ENCODE results near the gene NUDT5. TPM values are rescaled to one million over a fixed set of nuclear protein-coding genes. Genes with fewer than 3 reads are reported as not detected.

NUDT5 gene
- polyA plus RNA-seq, 1 of the 3 experiments (the other 2 are of a cell fraction): 61.2 TPM

DNA sequence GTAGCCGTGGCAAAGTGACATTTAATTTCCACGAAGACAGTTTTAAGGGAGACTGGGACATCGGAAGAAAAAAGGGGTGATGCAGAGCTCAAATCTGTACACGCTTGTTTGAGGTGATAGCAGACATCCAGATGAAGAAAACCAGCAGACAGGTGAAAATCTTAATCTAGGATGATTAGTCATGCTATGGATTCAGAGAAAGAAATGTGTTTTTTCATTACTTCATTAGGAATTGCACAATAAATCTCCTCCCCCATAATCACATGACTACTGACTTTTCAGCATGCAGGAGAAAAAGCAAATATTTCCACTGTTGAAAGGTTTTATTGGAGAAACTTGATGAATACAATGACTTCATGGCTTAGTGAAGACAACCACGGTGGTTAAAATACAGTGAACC lies 2.5 kb downstream of the NUDT5 start (continued):
- TF ChIP-seq, protein P1, sequence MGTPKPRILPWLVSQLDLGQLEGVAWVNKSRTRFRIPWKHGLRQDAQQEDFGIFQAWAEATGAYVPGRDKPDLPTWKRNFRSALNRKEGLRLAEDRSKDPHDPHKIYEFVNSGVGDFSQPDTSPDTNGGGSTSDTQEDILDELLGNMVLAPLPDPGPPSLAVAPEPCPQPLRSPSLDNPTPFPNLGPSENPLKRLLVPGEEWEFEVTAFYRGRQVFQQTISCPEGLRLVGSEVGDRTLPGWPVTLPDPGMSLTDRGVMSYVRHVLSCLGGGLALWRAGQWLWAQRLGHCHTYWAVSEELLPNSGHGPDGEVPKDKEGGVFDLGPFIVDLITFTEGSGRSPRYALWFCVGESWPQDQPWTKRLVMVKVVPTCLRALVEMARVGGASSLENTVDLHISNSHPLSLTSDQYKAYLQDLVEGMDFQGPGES (IDR thresholded peaks at IDR 0.05; ENCODE audit: low read depth, low read length): no peak
- TF ChIP-seq EP300 (IDR thresholded peaks at IDR 0.05; ENCODE audit: borderline replicate concordance in 1 of 2, low read depth in 1 of 2, low read length in 1 of 2): no peak

- no peak overlapping the region for H3K4me3 ChIP-seq (ENCODE audit: low read depth in 2 of 2, low read length in 1 of 2)
- WGBS (ENCODE audit: low lambda C conversion rate): 81% methylated on average over 3 of the region's 3 CpGs
- H3K36me3 ChIP-seq (replicated peaks in 1 of 2; ENCODE audit: control insufficient read depth in 1 of 2, insufficient read depth in 2 of 2, low read length in 1 of 2): peaks cover 5 to 12% of the 10 kb centered on the region in 2 experiments
- no peaks in the 10 kb centered on the region for H3K9me3 ChIP-seq
- CTCF ChIA-PET: interaction anchor here (1.2 kb wide), 1 partner anchor 23 kb away, joined by 4 read pairs; no protein-coding TSS in a partner anchor
- peaks cover 0 to 3% of the 10 kb centered on the region in 2 experiments; a peak in 2 of 4 replicates for H3K4me1 ChIP-seq (ENCODE audit: control insufficient read depth in 1 of 2, insufficient read depth in 2 of 2, low read depth in 1 of 2, low read length in 1 of 2)
- H3K27me3 ChIP-seq (ENCODE audit: insufficient read depth): no peaks in the 10 kb centered on the region
- DNase-seq: no peak
- H3K9ac ChIP-seq: no peak overlapping the region
- no peaks in the 10 kb centered on the region for H3K9me2 ChIP-seq
- POLR2A ChIA-PET: no interaction called here
- H3K79me2 ChIP-seq (ENCODE audit: insufficient read depth): peaks cover 96% of the 10 kb centered on the region
- H3K27ac ChIP-seq (ENCODE audit: low read depth in 2 of 2, low read length in 1 of 2): no peak overlapping the region
- no peaks in the 10 kb centered on the region for H4K20me1 ChIP-seq (ENCODE audit: insufficient read depth)
- peaks cover 5% of the 10 kb centered on the region for H3F3A ChIP-seq (replicated peaks; ENCODE audit: insufficient read depth)
- no peak overlapping the region for H3K4me2 ChIP-seq
- no peak overlapping the region for H2AFZ ChIP-seq (ENCODE audit: low read depth)
- no peak for TF ChIP-seq RCOR1 (IDR thresholded peaks at IDR 0.05; ENCODE audit: low read length)
- TF ChIP-seq FOSL2 (IDR thresholded peaks at IDR 0.05; ENCODE audit: borderline replicate concordance, low read depth): no peak
- no peak for TF ChIP-seq EP300 (IDR thresholded peaks at IDR 0.05; ENCODE audit: borderline replicate concordance in 1 of 2, low read depth in 1 of 2, low read length in 1 of 2)
- TF ChIP-seq, protein P2, sequence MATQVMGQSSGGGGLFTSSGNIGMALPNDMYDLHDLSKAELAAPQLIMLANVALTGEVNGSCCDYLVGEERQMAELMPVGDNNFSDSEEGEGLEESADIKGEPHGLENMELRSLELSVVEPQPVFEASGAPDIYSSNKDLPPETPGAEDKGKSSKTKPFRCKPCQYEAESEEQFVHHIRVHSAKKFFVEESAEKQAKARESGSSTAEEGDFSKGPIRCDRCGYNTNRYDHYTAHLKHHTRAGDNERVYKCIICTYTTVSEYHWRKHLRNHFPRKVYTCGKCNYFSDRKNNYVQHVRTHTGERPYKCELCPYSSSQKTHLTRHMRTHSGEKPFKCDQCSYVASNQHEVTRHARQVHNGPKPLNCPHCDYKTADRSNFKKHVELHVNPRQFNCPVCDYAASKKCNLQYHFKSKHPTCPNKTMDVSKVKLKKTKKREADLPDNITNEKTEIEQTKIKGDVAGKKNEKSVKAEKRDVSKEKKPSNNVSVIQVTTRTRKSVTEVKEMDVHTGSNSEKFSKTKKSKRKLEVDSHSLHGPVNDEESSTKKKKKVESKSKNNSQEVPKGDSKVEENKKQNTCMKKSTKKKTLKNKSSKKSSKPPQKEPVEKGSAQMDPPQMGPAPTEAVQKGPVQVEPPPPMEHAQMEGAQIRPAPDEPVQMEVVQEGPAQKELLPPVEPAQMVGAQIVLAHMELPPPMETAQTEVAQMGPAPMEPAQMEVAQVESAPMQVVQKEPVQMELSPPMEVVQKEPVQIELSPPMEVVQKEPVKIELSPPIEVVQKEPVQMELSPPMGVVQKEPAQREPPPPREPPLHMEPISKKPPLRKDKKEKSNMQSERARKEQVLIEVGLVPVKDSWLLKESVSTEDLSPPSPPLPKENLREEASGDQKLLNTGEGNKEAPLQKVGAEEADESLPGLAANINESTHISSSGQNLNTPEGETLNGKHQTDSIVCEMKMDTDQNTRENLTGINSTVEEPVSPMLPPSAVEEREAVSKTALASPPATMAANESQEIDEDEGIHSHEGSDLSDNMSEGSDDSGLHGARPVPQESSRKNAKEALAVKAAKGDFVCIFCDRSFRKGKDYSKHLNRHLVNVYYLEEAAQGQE (IDR thresholded peaks at IDR 0.05; ENCODE audit: low read depth, low read length): no peak
- no peak for TF ChIP-seq USF1 (IDR thresholded peaks at IDR 0.05; ENCODE audit: borderline replicate concordance, low read depth)
- TF ChIP-seq SIN3A (IDR thresholded peaks at IDR 0.05; ENCODE audit: borderline replicate concordance, low read depth, low read length): no peak
- no peak for TF ChIP-seq RXRA (IDR thresholded peaks at IDR 0.05; ENCODE audit: borderline replicate concordance, low read depth)
- no peak for TF ChIP-seq GATA2 (CRISPR knock-in tag; IDR thresholded peaks at IDR 0.05)
- no peak for TF ChIP-seq ZBTB33 (IDR thresholded peaks at IDR 0.05; ENCODE audit: borderline replicate concordance, low read depth)
- no peak for TF ChIP-seq NRF1 (IDR thresholded peaks at IDR 0.05; ENCODE audit: low read depth, low read length)
- TF ChIP-seq RFX5 (IDR thresholded peaks at IDR 0.05; ENCODE audit: low read length): no peak
Measured at GRCh38 chr10:12191715-12192114, 4.0 kb downstream of the NUDT5 start.
